Activated gamma-delta T cell treated with anti-CD3 and anti-CD28 coated beads, Interleukin-2, amount 50 U/mL, for 16 hours (primary cell): ENCODE measurements around the gene LIMS1.
"Not testable (repeated sequence)": the region's sequence is repeated elsewhere in the genome, so short reads cannot be mapped to it uniquely, and the experiment has no call there.

Experiments
- DNase-seq: peaks from one replicate; pipeline ENCODE4 v3.0.0-alpha.2; 2020; ENCODE audit warnings: low read depth

LIMS1 gene

DNA sequence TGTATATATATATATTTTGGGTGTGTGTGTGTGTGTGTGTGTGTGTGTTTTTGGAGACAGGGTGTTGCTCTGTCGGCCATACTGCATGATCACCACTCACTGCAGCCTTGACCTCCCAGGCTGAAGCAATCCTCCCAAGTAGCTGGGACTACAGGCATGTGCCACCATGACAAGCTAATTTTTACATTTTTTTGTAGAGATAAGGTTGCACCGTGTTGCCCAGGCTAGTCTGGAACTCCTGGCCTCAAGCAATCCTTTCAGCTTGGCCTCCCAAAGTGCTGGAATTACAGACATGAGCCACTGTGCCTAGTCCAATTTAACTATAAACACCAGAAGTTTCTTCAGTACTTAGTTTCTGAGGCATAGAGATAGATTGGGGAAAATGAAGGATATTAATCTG is 18.3 kb downstream of the LIMS1 start:
- no peak for DNase-seq

DNA sequence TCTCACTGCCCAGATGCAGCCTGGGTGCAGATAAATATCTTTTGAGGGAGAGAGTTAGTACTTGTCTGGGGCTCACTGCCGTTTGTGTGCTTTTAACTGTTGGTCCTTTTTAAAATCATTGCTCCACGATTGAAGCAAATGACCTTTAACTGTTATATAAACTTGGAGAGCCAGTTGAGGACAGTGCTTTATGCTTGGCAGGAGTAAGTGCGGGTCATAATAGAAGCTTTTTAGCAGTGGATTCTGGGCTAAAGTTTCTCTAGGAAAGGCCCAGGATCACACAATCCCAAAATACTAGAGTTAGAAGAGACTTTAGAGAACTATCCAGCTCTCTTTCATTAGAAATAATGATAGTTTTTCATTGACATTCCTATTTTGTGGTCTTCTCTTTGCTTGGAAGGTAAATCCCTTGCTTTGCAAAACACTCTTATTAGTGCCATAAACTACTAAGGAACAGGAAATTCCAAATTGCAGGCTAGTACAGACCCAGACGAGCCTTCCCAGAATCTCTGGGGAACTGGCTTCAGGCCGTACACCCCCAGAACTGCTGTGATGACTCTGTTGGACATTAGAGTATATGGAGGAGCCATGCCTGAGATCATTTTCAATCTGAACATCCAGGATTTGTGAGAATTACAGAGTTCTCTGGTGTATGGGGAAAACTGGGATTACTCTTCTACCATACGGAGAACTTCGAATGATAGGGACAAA is 19.1 kb downstream of the LIMS1 start:
- DNase-seq = no peak

DNA sequence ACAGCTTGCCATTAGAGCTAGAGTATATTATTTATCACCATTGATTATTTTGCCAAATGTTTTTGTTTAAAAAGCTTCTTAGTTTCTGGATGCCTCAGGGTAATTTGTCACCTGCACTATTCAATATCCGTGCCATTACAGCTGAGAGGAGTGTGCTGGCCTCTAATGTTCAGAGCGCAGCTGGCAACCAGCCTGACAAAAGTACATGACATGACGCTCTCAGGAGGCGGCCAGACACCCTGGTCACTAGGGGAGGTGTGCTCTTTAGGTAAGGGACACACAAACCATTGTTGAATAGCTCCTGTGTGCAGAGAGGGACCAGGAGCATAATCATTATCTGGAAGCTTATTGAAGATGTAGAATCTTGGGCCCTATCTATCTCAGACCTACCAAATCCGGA is 20.3 kb downstream of the LIMS1 start:
- no peak for DNase-seq

DNA sequence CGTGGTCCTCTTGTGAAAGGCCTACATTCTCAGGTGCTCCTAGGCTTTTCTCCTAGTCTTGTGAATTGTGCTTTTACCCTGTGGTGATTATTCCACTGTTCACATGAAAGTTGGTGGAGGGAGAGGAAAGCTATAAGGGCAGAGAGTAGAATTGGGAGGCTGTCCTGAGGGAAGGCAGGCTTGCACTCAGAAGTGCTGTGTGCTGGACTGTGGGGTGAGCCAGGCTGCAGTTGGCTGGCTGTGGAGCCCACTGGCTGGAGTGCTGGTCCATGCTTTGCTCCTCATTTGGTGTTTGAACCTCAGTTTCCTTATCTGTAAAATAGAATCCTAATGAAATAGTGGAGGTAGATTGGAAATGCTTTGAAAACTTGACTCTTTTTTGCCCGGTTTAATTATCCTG is 21.3 kb downstream of the LIMS1 start:
- no peak for DNase-seq

DNA sequence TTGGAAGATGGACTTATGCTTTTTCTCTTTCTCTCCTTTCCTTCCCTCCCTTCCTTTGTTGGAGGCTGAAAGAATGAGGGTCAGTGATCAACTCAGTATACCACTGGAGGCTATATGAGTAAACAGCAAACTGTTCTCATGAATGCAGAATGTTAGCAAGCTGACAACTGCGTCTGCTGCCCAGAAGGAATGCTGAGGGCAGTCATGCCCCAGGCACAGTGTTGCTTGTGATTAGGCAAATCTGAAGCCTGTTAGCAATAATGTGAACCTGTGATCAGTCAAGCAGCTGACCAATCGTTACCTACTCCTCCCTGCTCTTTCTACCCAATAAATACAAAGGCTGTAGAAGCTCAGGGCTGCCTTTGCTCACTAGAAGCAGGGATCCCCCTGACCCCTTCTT is 22.3 kb downstream of the LIMS1 start:
- DNase-seq = not testable (repeated sequence)

DNA sequence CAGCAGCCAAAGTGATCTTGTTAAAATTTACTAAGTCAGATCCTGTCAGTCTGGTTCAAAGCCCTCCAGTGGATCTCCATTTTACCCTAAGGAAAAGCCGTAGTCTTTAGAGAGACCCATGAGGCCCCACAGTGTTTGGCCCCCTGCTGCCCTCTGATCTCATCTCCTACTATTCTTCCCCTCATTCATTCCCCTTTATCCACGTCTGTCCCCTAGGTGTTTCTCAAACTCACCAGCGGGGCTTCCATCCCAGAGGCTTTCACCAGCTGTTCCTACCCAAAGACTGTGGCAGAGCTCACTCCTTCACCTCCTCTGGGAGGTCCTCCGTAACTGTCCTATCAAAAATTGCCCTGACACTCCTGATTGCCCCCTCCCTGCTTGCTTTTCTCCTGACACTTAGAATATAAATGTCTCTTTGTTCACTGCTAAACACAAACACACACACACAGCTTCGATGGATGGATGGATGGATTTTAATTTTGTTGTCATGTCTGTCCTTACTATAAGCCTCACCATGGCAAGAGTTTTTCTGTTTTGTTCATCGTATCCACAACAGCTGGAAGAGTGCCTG is 26.1 kb downstream of the LIMS1 start:
- no peak for DNase-seq

DNA sequence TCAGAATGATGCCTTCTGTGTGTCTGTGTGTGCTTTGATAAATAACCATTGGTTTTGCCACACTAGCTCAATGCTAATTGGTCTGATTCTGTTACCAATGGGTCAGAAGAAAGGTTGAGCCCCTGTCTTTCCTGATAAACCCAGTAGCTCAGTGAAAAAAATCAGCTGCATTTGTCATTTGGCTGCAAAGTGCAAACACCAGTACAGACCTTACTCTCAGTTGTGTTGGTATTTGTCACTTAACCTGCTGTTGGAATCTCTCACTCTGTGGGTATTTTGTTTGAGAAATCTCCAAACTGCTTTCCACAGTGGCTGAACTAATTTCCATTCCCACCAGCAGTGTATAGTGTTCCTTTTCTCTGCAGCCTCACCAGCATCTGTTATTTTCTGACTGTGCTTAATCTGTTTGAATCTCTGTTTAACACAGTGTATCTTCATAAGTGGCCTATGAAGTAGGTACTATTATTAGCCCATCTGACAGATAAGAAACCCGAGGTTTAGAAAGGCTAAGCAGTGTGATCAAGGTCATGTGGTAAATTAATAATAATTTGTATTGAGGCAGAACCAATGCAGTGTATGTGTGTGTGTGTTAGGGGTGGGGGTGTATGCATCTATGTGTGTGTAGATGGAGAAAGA is 26.7 kb downstream of the LIMS1 start:
- no peak for DNase-seq

DNA sequence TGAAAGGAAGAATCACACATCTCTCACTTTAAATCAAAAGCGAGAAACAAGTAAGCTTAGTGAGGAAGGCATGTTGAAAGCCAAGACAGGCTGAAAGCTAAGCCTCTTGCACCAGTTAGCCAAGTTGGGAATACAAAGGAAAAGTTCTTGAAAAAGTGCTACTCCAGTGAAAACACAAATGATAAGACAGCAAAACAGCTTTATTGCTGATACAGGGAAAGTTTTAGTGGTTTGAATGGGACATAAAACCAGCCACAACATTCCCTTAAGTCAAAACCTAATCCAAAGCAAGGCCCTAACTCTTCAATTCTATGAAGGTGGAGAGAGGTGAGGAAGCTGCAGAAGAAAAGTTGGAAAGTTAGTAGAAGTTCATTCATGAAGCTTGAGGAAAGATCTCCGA is 28.0 kb downstream of the LIMS1 start:
- no peak for DNase-seq

DNA sequence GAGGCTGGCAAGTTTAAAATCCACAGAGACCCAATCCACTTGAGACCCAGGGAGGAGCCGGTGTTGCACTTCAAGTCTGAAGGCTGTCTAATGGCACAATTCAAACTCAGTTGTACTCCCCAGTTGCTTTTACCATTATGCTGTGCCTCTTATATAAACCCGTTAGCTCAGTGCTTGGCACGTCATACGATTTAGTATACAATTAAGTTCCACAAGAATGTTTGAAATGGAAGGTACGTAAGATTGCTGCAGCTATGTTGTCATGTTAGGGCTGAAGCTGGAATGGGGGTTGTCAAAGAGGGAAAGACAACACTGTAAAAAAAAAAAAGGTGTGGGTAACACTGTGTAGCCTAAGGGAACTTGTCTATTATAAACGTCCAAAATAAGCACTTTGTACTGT is 30.2 kb downstream of the LIMS1 start:
- DNase-seq = no peak

DNA sequence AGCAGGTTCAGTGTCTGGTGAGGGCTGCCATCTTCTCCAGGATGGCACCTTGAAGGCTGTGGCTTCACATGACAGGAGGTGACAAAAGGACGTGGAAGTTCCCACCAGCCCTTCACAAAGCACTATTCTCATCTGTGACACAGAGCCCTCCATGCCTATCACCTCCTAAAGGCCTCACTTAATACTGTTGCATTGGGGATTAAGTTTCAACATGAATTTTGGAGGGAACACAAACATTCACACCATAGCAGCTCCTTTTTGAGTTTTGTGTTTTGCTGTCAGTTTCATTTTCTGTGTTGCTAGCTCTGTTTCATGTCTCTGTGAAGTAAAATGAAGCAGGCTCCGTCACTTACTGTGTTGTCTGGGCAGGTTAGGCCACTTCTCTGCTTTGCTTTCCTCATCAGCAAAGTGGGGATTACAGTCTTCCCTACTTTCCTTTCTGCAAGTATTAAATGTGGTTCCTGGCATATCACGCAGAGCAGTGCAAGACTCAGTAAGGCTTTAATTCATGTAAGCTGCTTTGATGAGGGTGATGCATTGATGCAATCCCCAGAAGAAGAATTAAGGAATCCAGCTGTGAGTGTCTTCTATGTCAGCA is 31.6 kb downstream of the LIMS1 start:
- no peak for DNase-seq

DNA sequence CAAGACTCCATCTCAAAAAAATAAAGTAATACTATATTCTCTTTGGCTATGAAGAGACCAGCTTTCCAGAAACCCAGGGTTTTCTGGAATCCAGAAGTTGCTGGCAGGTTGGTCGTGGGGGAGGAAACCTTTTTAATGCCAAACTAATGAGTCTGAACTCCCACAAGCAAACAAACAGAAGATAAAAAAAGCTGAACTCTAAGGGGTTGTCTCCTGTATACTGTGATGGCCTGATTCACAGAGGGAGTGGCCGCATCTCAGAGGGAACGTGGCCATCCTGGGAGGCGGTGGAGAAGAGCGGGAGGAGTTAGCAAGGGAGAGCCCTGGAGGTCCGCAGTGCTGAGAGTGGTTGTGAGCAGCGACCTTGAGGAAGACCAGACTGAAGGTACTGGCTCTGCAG is 36.1 kb downstream of the LIMS1 start:
- DNase-seq = no peak

DNA sequence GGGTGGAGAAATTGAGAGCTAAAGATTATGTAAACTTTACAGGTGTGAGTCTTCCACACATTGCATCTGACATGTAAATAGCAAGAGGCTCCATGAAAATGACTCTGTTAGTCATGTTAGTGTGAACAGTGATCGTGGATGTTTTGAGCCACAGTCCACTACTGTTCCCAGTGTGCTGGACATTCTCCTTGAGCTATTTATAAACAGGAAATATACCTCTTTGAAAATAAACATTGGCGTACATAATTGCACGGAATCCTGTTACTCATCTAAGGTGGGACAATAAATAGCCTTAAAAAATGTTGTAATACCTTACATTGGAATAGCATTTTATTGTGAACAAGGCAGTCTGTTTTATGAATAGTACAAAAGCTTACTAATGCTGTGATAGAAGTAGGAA is 37.0 kb downstream of the LIMS1 start:
- no peak for DNase-seq

DNA sequence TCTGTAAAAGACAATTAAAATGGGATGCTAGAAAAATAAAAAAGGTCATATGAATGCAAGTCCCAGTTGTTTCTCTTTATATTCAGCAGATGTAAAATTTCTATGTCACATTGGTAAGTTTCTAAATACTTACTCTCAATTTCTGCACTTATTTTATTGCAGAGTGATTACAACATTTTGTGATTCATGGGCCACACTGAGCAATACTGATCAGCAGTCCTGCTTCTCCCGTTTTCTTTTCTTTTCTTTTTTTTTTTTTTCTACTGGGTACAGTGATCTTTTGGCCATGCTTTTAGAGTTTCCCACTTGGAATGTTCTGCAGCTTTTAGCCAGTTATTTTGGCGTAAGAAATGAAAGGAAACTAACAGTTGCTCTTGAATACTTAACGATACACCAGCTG is 38.8 kb downstream of the LIMS1 start:
- no peak for DNase-seq

DNA sequence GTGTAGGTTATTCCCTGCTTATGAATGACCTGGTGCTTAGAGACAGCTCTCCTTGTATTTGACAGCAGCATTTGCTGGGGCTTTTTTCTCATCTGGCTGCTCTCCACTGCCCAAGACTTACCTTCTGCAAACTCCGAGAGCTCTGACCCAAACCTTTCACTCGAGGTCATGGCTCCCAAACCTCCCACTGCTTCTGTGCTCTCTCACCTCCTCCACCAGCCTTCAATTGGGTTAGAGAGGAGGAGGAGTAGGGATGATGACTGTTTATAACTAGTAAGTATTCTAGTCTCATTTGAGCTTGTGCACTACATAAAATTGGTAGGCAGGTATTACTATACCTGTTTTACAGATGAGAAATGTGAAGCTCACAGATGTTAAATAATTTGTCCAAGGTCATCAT is 40.1 kb downstream of the LIMS1 start:
- DNase-seq = no peak

DNA sequence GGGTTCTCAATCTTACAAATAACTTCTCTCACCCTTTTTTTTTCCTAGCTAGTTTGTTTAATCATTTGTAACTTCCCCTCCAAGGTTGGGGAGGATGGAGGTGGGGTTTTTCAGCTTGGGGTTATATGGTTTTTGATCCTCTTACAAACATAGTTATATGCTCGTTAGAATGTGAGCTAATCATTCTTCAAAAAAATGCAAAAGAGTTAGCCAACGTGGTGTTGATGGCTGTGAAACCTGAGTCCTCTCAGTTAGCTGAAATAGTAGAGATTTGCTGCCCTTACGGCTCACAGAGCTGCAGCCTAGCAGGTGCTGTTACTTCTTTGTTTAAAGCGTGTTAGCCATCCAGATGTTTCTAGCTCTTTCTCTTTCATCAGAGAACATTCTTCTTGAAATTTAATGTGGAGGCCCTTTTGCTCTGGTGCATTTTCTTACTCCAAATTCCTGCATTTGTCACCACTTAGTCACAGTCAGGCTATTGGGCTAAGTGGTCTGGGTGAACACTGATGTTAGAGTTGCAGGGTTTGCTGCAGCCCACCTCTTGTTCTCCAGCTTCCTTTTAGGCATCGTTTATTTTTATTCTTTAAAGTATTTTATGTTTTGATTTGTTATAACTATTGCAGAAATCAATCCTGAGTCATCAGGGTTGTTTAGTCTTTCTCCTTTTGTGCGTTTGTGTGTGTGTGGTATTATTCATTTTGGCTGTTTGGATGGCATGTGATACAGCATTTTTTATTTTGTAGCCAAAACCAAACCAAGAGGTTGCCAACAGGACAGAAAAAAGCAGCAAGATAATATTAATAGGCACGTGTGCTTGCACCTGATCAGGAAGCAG is 41.1 kb downstream of the LIMS1 start:
- no peak for DNase-seq

DNA sequence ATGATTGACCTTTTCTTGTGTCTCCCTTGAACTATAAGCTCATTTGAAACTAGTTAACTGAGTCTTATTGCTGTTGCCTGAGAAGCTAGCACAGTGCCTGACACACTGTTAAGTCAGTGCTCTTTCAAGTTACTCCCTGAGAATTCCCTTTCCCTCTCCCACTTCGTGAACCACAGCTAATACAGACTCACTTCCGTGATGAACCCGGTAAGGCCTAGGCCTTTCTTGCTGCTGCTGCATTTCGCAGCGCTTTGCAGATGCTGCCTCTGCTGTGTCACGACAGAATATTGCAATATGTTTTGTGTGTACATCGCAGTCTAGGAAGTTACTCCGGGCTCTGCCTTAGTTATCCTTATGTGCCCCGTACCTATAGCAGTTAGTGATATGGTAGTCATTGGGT is 42.8 kb downstream of the LIMS1 start:
- DNase-seq = no peak

DNA sequence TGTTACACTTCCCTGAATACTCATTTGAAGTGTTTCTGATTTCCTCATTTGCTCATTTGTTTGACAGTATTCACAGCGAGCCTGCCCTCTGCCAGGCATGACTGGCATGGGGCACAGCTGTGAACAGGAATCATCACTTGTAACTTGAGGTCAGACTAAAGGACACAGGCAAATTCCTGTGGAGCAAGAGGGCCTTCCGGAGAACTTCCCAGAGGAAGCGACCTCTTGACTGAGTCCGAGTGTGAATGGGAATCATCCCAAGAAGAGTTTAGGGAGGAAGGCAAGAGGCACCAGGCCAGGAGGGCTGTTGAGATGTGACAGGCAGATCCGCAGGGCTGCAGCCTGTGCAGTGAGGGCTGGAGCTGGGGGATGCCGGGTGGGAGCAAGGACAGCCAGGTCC is 45.4 kb downstream of the LIMS1 start:
- DNase-seq = no peak

DNA sequence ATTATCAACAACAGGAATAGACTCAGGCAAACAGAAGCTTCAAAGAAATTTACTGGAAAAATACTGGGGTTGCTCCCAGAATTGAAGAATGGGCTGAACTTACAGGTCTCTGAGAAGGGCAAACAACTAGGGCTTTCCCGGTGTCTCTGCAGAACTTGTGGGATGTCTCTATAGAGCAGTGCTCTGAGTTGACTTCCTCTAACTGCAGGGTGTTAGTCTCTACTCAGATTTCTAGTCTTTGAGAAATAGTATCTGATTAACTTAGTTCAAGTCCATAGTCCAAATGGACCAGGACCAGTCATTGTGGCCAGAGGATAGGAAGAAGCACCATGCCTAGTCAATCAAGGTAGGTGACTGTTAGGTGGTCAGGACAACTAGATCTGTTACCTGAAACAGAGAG is 45.8 kb downstream of the LIMS1 start:
- no peak for DNase-seq

DNA sequence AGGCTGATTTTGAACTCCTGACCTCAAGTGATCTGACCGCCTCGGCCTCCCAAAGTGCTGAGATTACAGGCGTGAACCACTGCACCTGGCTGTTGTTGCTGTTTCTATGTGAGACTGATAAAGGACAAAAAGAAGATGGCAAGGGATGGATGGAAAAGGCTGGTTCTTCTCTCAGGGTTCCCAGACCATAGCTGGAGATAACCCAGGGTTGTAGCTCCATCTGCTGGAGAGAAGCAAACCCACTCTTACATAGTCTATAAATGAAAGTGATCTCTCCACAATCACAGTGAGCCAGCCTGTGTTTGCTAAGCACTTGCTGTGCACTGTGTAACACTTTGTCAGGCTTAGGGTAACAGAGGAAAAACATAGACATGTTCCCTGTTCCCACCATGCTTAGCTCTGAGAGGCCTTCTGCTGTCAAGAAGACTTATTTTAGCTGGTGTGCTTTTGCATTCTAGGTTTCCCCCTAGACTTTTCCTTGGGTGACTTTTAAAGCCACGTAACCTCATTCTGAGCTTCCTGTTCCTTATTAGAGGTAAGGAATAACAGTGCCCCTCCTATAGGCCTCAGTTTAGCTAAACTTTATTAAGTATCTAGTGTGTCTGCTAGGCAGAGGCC is 49.7 kb downstream of the LIMS1 start:
- peak; percentile 22 for DNase-seq

DNA sequence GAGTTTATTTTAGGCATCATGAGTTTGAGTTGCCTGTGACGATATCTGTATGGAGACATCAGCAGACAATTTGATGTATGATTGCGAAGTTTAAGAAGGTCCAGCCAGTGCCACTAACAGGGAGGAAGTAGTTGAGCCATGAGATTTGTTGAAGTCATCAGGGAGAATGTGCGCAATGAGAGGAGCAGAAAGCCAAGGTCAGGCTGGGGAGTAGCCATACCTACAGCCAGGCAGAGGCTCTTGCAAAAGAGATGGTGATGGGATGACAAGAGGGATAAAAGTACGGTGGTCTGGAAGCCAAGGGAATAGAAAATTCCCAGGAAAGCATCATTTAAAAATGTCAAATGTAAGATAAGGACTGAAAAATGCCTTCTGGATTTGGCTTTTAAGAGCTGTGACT is 51.2 kb downstream of the LIMS1 start:
- DNase-seq = no peak

DNA sequence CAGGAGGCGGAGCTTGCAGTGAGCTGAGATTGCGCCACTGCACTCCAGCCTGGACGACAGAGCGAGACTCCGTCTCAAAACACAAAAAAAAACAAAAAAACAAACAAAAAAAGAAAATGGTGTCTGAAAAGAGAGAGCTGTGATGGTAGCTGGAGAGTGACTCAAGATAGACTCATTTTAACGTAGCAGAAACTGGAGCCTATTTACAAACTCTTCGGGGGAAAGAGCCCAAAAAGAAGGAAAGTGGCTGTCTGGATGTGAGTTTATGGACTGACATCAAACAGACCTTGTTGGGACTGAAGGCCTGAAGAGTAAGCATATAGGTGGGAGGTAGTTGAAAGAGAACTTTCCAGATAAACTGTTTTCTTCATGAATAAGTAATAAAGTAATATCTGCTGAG is 51.8 kb downstream of the LIMS1 start:
- DNase-seq = no peak

DNA sequence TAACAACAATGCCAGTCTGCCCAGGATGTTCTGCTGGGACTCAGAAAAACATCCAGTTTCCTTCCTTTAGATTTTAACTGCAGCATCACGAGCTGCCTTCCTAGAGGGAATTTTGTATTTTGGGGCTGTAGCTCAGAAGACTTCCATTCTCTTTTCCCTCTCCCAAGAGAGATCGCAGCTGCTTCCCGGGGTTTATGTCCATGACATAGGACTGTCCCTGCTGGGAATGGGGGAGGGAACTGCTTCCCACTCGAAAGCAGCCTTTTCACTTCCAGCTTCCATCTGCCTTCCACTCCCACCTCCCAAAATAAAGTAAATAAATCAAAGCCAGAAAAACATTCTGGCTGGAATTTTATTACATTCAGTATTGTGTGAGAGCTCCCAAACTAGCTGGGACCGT is 52.4 kb downstream of the LIMS1 start:
- DNase-seq = no peak
